GM12891 (cell line): ENCODE results near the gene PEX11B. TPM values are rescaled to one million over a fixed set of nuclear protein-coding genes. Genes with fewer than 3 reads are reported as not detected.

Source experiments
- DNase-seq: peaks from one replicate; pipeline ENCODE4 v3.0.0; 2011; ENCODE audit warnings: low spot score; ENCODE audit not compliant: insufficient read length
- FAIRE-seq: peaks from 2 replicates; lab custom pipeline; 2011; peaks lifted over from hg19 to GRCh38; lab: Jason Lieb, UNC
- PAX5 ChIP-seq: IDR thresholded peaks from 2 replicates; pipeline ENCODE4 v1.6.1; 2011; ENCODE audit warnings: low read length, moderate library complexity, mild to moderate bottlenecking; ENCODE audit not compliant: insufficient read depth, severe bottlenecking
- POLR2A ChIP-seq: IDR thresholded peaks from 2 replicates; pipeline ENCODE4 v1.6.1; 2011; ENCODE audit warnings: low read depth, low read length, control low read depth
- POLR2AphosphoS5 ChIP-seq: IDR thresholded peaks from 2 replicates; pipeline ENCODE4 v1.6.1; 2011; ENCODE audit warnings: low read depth, low read length, control low read depth
- POU2F2 ChIP-seq: IDR thresholded peaks from 2 replicates; pipeline ENCODE4 v1.6.1; 2011; ENCODE audit warnings: low read depth, mild to moderate bottlenecking, control low read depth, low read length, moderate library complexity
- SPI1 ChIP-seq: IDR thresholded peaks from 2 replicates; pipeline ENCODE4 v1.6.1; 2011; ENCODE audit warnings: low read depth, low read length, control low read depth
- TAF1 ChIP-seq: IDR thresholded peaks from 2 replicates; pipeline ENCODE4 v1.6.1; 2011; ENCODE audit warnings: low read depth, low read length, control low read depth
- polyA plus RNA-seq: library from polyadenylated mRNA; unstranded; fragments of >200 nt; gene quantifications from one replicate; pipeline ENCODE4 v1.2.1, GENCODE V29; 2012; ENCODE audit warnings: low read depth, missing spikeins, inconsistent platforms; ENCODE audit not compliant: missing spikeins

Gene PEX11B, protein sequence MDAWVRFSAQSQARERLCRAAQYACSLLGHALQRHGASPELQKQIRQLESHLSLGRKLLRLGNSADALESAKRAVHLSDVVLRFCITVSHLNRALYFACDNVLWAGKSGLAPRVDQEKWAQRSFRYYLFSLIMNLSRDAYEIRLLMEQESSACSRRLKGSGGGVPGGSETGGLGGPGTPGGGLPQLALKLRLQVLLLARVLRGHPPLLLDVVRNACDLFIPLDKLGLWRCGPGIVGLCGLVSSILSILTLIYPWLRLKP
- 33.9 TPM for polyA plus RNA-seq

- peak; percentile 85 for DNase-seq
- FAIRE-seq, result peak; percentile 84
- TF ChIP-seq POLR2AphosphoS5 (no peak; the same call in none of the 2 replicates), POLR2A (peak; percentile 51; the same call in 1 of the 2 replicates), PAX5 (peak; percentile 86), SPI1 (peak; percentile 53; the same call in 1 of the 2 replicates), POU2F2 (peak; percentile 84; the same call in 1 of the 2 replicates), TAF1 (peak; percentile 73; the same call in 1 of the 2 replicates)
These were observed at the start of gene PEX11B for GRCh38 chr1:145918144-145918991. TSS of gene PEX11B (minus strand) at chr1:145918717. CDS start at chr1:145918688, 29 bp downstream.

GRCh38 chr1:145967288-145967687 is 48.8 kb upstream of the PEX11B start:
- FAIRE-seq, result no peak
- TF ChIP-seq TAF1 (no peak), SPI1 (no peak), POU2F2 (no peak), PAX5 (no peak), POLR2A (no peak), POLR2AphosphoS5 (no peak)
- DNase-seq, result no peak

- DNase-seq (no peak), FAIRE-seq (no peak)
- TF ChIP-seq POU2F2 (no peak), SPI1 (no peak), TAF1 (no peak), POLR2A (no peak), POLR2AphosphoS5 (no peak), PAX5 (no peak)
These were observed 46.7 kb upstream of the PEX11B start for GRCh38 chr1:145965119-145965744.

DNA sequence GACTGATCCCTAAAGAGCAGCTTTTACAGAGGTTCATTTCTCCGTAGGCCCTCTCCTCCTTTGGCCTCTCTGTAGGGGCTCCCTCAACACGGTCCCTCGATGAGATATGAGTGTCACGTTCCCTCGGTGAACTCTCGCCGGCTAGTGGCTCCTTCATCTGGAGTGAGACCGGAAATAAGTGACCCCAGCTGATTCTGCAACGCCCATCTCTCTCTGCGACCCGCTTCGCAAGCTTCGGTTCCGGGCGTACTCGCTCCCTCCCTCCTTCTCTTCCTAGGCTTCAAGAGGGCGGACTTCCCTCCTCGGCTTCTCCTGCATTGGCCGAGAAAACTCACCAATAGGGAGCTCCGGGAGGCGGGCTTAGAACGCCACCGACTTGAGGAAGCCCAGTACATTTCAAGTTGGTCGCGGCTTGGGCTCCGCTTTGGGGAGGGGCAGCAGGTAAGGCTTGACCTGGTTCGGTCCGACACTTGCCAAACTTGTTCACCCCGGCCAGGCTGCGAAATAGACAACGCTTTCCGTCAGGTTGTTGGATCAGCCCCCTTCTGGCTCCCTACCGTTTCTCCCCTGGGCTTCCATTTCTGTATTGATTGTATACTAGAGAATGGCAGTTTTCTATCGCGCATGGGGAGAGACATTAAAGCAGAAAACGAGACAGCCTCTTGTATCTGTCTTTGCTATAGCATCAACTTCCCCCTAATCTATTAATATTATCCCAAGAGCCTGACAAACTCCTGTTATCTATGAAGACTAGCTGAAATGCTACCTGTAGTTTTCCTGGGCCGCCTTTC is 46.0 kb upstream of the PEX11B start, which contains the start of the genes ANKRD34A and POLR3GL:
ANKRD34A (minus strand) TSS at position 248 of the 791 bp plus-strand sequence. CDS start 2,816 bp downstream, outside the sequence.
POLR3GL (plus strand) TSS at position 363 of the 791 bp plus-strand sequence. CDS start 10,176 bp downstream, outside the sequence.
- peak; percentile 89 for FAIRE-seq
- DNase-seq, result peak; percentile 78
- TF ChIP-seq POLR2A, result peak; percentile 90
- peak; percentile 88 for TF ChIP-seq POLR2AphosphoS5
- no peak for TF ChIP-seq PAX5
- peak; percentile 58; the same call in 1 of the 2 replicates for TF ChIP-seq POU2F2
- TF ChIP-seq SPI1, result peak; percentile 75
- peak; percentile 80 for TF ChIP-seq TAF1

DNA sequence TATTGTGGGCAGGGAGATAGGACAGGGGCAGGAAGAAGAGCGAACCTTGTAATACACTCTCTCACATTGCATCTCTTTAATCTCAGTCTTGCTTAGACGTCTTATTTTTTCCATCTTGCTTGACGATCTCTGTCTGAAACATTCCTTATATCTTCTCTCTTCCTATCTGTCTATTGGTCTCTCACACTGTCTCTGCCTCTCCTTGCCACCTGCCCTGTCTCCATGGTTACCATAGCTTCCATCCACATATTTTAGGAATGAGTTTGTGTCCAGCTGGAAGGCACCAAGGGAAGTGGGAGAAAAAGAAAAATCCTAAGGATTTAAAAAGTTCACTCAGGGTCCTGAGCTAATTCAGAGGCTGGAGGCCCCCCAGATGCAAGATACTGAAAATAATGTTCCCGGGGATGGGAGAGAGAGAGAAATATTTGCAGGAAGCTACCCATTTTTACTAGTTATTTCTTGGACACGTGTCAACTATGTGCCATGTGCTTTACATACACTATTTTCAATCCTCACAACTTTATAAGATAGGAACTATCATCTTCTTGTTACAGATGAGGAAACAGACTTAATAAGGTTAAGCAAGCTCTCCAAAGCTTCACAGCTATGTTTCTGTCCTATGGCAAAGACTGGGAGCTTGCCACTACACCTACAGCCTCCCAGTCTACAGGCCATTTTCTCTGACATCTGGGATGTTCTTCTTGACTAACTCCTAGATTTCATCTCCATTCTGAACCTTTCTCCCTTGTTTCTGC is 44.9 kb upstream of the PEX11B start:
- DNase-seq, result no peak
- TF ChIP-seq POU2F2 (no peak), POLR2AphosphoS5 (no peak), POLR2A (no peak), SPI1 (no peak), PAX5 (no peak), TAF1 (no peak)
- FAIRE-seq, result no peak

DNA sequence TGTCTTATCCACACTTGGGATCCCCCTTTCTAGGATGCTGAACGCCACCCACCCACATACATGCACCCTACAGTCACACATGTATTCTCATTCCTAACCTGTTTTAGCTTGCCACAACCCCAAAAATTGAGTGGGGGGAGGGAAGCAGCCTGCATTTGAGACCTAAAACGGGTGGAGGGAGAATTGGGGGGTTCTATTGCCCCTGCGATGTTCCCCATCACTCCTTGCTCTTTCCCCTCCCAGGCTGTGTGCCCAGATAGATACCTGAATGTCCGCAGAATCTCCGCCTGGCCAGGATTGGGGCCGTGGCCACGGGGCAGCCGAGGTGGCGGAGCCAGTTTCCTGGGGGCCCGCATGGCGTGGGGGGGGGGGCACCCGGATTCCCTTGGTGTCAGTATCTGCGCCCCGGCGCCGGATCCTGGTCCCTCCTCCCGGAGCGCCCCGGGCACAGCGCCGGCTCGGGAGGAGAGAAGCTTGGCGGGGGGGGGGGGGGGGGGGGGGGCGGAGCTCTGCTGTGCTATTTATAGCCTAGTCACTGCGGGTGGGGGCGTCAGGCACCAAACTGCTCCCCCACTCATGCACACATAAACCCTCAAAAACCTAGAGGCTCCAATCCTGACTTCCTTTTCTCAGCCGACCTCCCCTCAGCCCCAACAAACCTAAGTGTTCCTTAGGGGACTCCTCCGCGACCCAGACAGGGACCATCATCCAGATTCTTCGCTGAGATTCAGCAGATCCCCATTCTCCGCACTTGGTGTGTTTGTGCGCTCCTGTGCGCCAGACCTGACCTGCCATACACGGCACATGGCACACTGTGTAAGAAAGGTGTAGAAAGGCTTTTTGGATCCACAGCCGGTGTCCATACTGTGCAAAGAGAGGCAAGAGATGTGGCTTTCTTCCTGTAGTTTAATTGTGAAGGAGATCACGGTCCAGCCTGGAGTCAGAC is 43.9 kb upstream of the PEX11B start:
- no peak for FAIRE-seq
- no peak for DNase-seq
- TF ChIP-seq POU2F2, result no peak
- no peak for TF ChIP-seq POLR2AphosphoS5
- TF ChIP-seq PAX5, result no peak
